OCI-LY3 (cell line): ENCODE measurements around the gene ZNF506.
"Not testable (repeated sequence)": the region's sequence is repeated elsewhere in the genome, so short reads cannot be mapped to it uniquely, and the experiment has no call there.

Experiments
- H2AFZ ChIP-seq: fragments of 200-600, 300-600 bp; shearing (Covaris generic); 2 replicates; pipeline ENCODE4 v1.6.0; 2014; ENCODE audit warnings: antibody characterized with exemption, low read depth, low read length
- H3K27ac ChIP-seq: fragments of 200-600, 300-600 bp; sonication (generic); 2 replicates; pipeline ENCODE4 v1.5.1; 2014; ENCODE audit warnings: mild to moderate bottlenecking, low read length, moderate library complexity, mixed read lengths
- H3K27me3 ChIP-seq: fragments of 200-600, 300-600 bp; sonication (generic); 2 replicates; pipeline ENCODE4 v1.6.1; 2014; ENCODE audit warnings: low read depth, low read length, mixed read lengths
- H3K36me3 ChIP-seq: fragments of 200-600, 300-600 bp; sonication (generic); replicated peaks from 2 replicates; pipeline ENCODE3; 2014; ENCODE audit warnings: low read depth, low read length, mixed read lengths
- H3K4me1 ChIP-seq: fragments of 300-600, 200-600 bp; sonication (generic); 2 replicates; pipeline ENCODE4 v1.6.1; 2014; ENCODE audit warnings: low read length, mixed read lengths
- H3K4me2 ChIP-seq: fragments of 200-600, 300-600 bp; sonication (generic); 2 replicates; pipeline ENCODE4 v1.6.1; 2014; ENCODE audit warnings: low read length, mixed read lengths
- H3K4me3 ChIP-seq: fragments of 300-600, 200-600 bp; sonication (generic); 2 replicates; pipeline ENCODE4 v1.5.1; 2014; ENCODE audit warnings: antibody characterized with exemption, mild to moderate bottlenecking, low read length, moderate library complexity
- H3K79me2 ChIP-seq: fragments of 300-600, 200-600 bp; shearing (Covaris generic); 2 replicates; pipeline ENCODE4 v1.6.1; 2014; ENCODE audit warnings: mild to moderate bottlenecking, low read length, mixed read lengths
- H3K9ac ChIP-seq: fragments of 300-600, 200-600 bp; shearing (Covaris generic); 2 replicates; pipeline ENCODE4 v1.6.0; 2014; ENCODE audit warnings: mild to moderate bottlenecking, low read length, moderate library complexity
- H3K9me3 ChIP-seq: fragments of 200-600, 300-600 bp; shearing (Covaris generic); 2 replicates; pipeline ENCODE4 v1.6.1; 2014; ENCODE audit warnings: low read length, mixed read lengths; ENCODE audit not compliant: insufficient read depth
- H4K20me1 ChIP-seq: fragments of 200-600, 300-600 bp; sonication (generic); 2 replicates; pipeline ENCODE4 v1.6.1; 2016; ENCODE audit warnings: low read length, mixed read lengths; ENCODE audit not compliant: insufficient read depth
- EZH2phosphoT487 ChIP-seq: fragments of 200-600 bp; shearing (Covaris generic); IDR thresholded peaks from 2 replicates; pipeline ENCODE4 v1.6.1; 2018; ENCODE audit warnings: antibody characterized with exemption, mixed run types, low read depth
- TF ChIP-seq, protein P1 (sequence below): fragments of 200-600, 300-600 bp; sonication (generic); IDR thresholded peaks from 2 replicates; pipeline ENCODE4 v1.5.1; 2014; ENCODE audit warnings: antibody characterized with exemption, low read length, low read depth

Gene ZNF506

DNA sequence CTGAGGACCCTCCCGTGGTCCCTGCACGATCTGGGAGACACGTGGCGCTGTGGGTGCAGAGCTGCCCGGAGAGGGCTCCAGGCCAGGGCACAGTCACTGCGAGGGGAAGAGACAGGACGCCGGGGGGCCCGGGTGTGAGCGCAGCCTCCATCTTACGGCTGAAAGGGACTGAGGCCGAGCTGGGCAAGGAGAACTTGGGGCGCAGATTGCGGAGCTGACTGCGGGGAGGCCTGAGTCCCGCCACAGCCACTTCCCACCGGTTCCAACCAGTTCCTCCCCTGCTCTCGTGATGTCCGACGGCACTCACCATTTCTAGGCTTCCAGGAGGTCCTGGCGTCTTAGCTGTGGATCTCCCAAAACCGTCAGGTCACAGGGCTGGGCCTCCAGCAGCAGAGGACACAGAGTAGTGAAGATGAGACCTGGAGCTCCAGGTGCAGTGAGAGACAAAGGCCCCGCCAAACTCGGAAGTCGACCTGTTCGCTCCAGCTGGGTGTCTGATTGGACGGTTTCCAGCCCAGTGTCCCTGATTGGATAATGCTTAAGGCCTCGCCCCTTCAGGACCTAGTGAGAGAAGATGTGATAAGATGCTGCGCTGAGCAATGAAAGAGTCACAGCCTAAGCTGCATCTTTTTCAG, 39.3 kb upstream of the ZNF506 start:
- Histone ChIP-seq H4K20me1 (no peaks in the 10 kb centered on the region), H3K27me3 (no peaks in the 10 kb centered on the region), H3K79me2 (peaks cover 1% of the 10 kb centered on the region; the same call in 1 of the 2 replicates), H2AFZ (no peak overlapping the region), H3K4me3 (no peak overlapping the region), H3K27ac (no peak overlapping the region), H3K9me3 (peaks cover 27% of the 10 kb centered on the region), H3K4me1 (peaks cover 9% of the 10 kb centered on the region), H3K4me2 (no peak overlapping the region), H3K9ac (no peak overlapping the region), H3K36me3 (peaks cover 14% of the 10 kb centered on the region)
- TF ChIP-seq EZH2phosphoT487, result no peak
- TF ChIP-seq, protein P1, sequence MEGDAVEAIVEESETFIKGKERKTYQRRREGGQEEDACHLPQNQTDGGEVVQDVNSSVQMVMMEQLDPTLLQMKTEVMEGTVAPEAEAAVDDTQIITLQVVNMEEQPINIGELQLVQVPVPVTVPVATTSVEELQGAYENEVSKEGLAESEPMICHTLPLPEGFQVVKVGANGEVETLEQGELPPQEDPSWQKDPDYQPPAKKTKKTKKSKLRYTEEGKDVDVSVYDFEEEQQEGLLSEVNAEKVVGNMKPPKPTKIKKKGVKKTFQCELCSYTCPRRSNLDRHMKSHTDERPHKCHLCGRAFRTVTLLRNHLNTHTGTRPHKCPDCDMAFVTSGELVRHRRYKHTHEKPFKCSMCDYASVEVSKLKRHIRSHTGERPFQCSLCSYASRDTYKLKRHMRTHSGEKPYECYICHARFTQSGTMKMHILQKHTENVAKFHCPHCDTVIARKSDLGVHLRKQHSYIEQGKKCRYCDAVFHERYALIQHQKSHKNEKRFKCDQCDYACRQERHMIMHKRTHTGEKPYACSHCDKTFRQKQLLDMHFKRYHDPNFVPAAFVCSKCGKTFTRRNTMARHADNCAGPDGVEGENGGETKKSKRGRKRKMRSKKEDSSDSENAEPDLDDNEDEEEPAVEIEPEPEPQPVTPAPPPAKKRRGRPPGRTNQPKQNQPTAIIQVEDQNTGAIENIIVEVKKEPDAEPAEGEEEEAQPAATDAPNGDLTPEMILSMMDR, result no peak

DNA sequence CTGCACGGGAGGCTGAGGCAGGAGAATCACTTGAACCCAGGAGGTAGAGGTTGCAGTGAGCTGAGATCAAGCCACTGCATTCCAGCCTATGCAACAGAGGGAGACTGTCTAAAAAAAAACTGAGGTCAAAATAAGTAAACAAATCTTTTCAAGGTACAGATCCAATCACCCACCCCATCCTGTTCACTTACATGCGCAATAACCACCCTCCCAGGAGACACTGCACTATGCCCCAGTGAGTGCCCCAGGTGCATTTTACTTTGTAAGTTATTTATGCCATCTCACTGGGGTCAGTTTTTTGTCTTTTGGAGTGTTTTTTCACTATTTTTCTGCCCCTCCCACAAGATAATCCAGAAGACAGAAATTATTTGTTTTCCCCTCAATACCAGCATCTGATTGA, 37.2 kb upstream of the ZNF506 start:
- TF ChIP-seq EZH2phosphoT487, result no peak
- peaks cover 27% of the 10 kb centered on the region; the same call in 1 of the 2 replicates for H3K9me3 ChIP-seq
- no peaks in the 10 kb centered on the region for H4K20me1 ChIP-seq
- H3K4me3 ChIP-seq, result no peak overlapping the region
- no peak overlapping the region for H3K27ac ChIP-seq
- peaks cover 9% of the 10 kb centered on the region for H3K4me1 ChIP-seq
- no peak overlapping the region for H3K4me2 ChIP-seq
- H3K79me2 ChIP-seq, result no peaks in the 10 kb centered on the region
- no peaks in the 10 kb centered on the region for H3K27me3 ChIP-seq
- no peak overlapping the region for H2AFZ ChIP-seq
- H3K9ac ChIP-seq, result no peak overlapping the region
- H3K36me3 ChIP-seq, result peaks cover 11% of the 10 kb centered on the region

DNA sequence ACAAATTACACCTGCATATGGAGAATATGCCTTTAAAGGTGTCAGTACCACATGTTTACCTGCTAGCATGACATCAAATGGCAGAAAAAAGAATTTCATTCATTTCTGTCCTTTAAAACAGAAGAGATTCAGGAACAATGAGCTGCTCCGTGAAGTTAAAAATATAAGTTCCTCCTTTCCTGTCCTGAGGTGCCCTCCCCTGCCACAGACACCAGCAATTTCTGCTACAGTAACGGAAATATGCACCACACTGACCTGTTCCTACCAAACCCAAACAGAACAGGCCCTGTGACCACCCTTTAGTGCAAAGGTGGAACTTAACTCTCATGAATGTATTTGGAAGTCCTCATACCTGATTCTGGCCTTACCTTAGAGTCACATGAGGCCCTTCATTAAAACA, 30.2 kb upstream of the ZNF506 start:
- not testable (repeated sequence) for H3K79me2 ChIP-seq, H3K27ac ChIP-seq, H3K9ac ChIP-seq, H4K20me1 ChIP-seq, H3K4me2 ChIP-seq, H3K36me3 ChIP-seq, H3K27me3 ChIP-seq, H3K4me3 ChIP-seq, H3K4me1 ChIP-seq, H2AFZ ChIP-seq
- H3K9me3 ChIP-seq, result peaks cover 19% of the 10 kb centered on the region

DNA sequence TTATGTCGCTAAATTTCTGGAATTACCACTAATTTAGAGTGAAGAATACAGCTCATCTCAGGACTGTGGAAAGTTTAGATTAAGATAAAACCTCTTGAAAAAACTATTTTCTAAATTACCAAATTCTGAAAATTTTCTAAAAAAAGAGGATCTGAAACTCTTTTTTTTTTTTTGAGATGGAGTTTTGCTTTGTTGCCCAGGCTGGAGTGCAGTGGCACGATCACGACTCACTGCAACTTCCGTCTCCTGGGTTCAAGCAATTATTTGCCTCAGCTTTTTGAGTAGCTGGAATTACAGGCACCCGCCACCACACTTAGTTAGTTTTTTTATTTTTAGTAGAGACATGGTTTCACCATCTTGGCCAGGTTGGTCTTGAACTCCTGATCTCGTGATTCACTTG, 27.5 kb upstream of the ZNF506 start:
- Histone ChIP-seq H4K20me1 (no peaks in the 10 kb centered on the region), H3K79me2 (no peaks in the 10 kb centered on the region), H3K4me1 (no peaks in the 10 kb centered on the region; the same call in 1 of the 2 replicates), H3K36me3 (no peaks in the 10 kb centered on the region), H3K27me3 (no peaks in the 10 kb centered on the region), H2AFZ (no peak overlapping the region), H3K9me3 (peaks cover 15% of the 10 kb centered on the region), H3K27ac (no peak overlapping the region), H3K4me3 (no peak overlapping the region), H3K9ac (no peak overlapping the region), H3K4me2 (no peak overlapping the region)
- TF ChIP-seq, protein P1, result no peak
- TF ChIP-seq EZH2phosphoT487, result no peak

DNA sequence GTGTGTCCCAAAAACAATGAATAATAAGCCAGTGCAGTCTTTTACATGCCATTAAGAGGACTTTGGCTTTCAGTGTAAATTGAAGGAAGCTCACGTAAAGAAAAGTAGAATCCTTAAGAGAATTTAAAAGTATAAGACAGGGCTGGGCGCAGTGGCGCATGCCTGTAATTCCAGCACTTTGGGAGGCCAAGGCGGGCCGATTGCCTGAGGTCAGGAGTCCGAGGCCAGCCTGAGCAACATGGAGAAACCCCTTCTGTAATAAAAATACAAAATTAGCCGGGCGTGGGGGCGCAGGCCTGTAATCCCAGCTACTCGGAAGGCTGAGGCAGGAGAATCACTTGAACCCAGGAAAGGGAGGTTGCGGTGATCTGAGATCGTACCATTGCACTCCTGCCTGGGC, 26.2 kb upstream of the ZNF506 start:
- Histone ChIP-seq H4K20me1 (no peaks in the 10 kb centered on the region), H3K4me3 (no peak overlapping the region), H3K4me2 (no peak overlapping the region), H3K27me3 (no peaks in the 10 kb centered on the region), H3K4me1 (no peaks in the 10 kb centered on the region; the same call in 1 of the 2 replicates), H3K27ac (no peak overlapping the region), H2AFZ (no peak overlapping the region), H3K9ac (no peak overlapping the region), H3K9me3 (peaks cover 15% of the 10 kb centered on the region), H3K36me3 (no peaks in the 10 kb centered on the region), H3K79me2 (no peaks in the 10 kb centered on the region)
- no peak for TF ChIP-seq EZH2phosphoT487
- TF ChIP-seq, protein P1, result no peak
